Amniotic epithelial cell (primary cell): ENCODE data around the gene RAB11A.
"Not testable (repeated sequence)": the region's sequence is repeated elsewhere in the genome, so short reads cannot be mapped to it uniquely, and the experiment has no call there.

Experiments used
- DNase-seq: peaks from one replicate; pipeline ENCODE4 v3.0.0-alpha.2; 2010; ENCODE audit warnings: low read depth

RAB11A gene

GRCh38 chr15:65845826-65846519 lies 23.3 kb upstream of the RAB11A start:
- no peak for DNase-seq

- no peak for DNase-seq
These were observed 21.3 kb upstream of the RAB11A start for GRCh38 chr15:65847989-65848388.

- DNase-seq, result no peak
These were observed 17.3 kb upstream of the RAB11A start for GRCh38 chr15:65851981-65852380.

- DNase-seq, result peak; percentile 49
These were observed 12.4 kb upstream of the RAB11A start for GRCh38 chr15:65856821-65857455.

GRCh38 chr15:65857718-65858402 lies 11.4 kb upstream of the RAB11A start:
- DNase-seq, result no peak

GRCh38 chr15:65862682-65863081 lies 6.6 kb upstream of the RAB11A start:
- peak; percentile 85 for DNase-seq

- no peak for DNase-seq
These were observed 6.2 kb upstream of the RAB11A start for GRCh38 chr15:65863106-65863505.

GRCh38 chr15:65867244-65867643 lies 2.0 kb upstream of the RAB11A start:
- no peak for DNase-seq

- DNase-seq, result not testable (repeated sequence)
These were observed 1.4 kb upstream of the RAB11A start for GRCh38 chr15:65867933-65868332.

GRCh38 chr15:65868546-65869125 lies 655 bp upstream of the RAB11A start:
- no peak for DNase-seq

GRCh38 chr15:65869954-65870871 lies 922 bp downstream of the RAB11A start:
- DNase-seq, result peak; percentile 39

GRCh38 chr15:65870889-65871533 lies 1.7 kb downstream of the RAB11A start:
- DNase-seq, result peak; percentile 87

GRCh38 chr15:65871886-65872285 lies 2.6 kb downstream of the RAB11A start:
- not testable (repeated sequence) for DNase-seq

- peak; percentile 26 for DNase-seq
These were observed 3.3 kb downstream of the RAB11A start for GRCh38 chr15:65872596-65872995.

- peak; percentile 20 for DNase-seq
These were observed 4.0 kb downstream of the RAB11A start for GRCh38 chr15:65873256-65873655.

GRCh38 chr15:65875458-65875857 lies 6.2 kb downstream of the RAB11A start:
- DNase-seq, result peak; percentile 25

GRCh38 chr15:65877749-65878148 lies 8.5 kb downstream of the RAB11A start:
- peak; percentile 92 for DNase-seq

GRCh38 chr15:65881766-65882434 lies 12.6 kb downstream of the RAB11A start:
- no peak for DNase-seq

- DNase-seq, result no peak
These were observed 14.3 kb downstream of the RAB11A start for GRCh38 chr15:65883571-65883970.

- no peak for DNase-seq
These were observed 15.2 kb downstream of the RAB11A start for GRCh38 chr15:65884511-65884910.
